ENCODE measurements around the gene GNA15. TPM values are rescaled to one million over a fixed set of nuclear protein-coding genes. Genes with fewer than 3 reads are reported as not detected.
A peak's percentile ranks its signal among the peaks of the same experiment; 100 is the strongest.
"Not testable (repeated sequence)": the region's sequence is repeated elsewhere in the genome, so short reads cannot be mapped to it uniquely, and the experiment has no call there.

The GNA15 gene
- 1 to 10 TPM; 7.0 to 9.9 TPM for total RNA-seq
- long read RNA-seq, donor 1, partial matches to known transcripts, result 0 of 1 reads
- long read RNA-seq, donor 1, other reads (novel, unspliced or antisense), result 0 of 1 reads
- long read RNA-seq, donor 2, partial matches to known transcripts, result 0 of 3 reads
- long read RNA-seq, donor 2, other reads (novel, unspliced or antisense), result 1 of 3 reads

GRCh38 chr19:3135961-3136683 is at the start of gene GNA15:
GNA15 (plus strand) TSS chr19:3136033; CDS start chr19:3136451, 418 bp downstream.
- DNase-seq (ENCODE audit: low spot score), result no peak
- intact Hi-C loops (cut with DNase I), result no loop called here

- intact Hi-C loops (cut with DNase I), result no loop called here
- DNase-seq (ENCODE audit: low spot score), result no peak
Observed at GRCh38 chr19:3087769-3088168, 48.1 kb upstream of the GNA15 start.

GRCh38 chr19:3089299-3089855 is 46.5 kb upstream of the GNA15 start:
- intact Hi-C loops (cut with DNase I), result not testable (repeated sequence)

GRCh38 chr19:3094601-3095440 is 41.0 kb upstream of the GNA15 start:
- no peak for DNase-seq (ENCODE audit: low spot score)
- intact Hi-C loops (cut with DNase I), result no loop called here

More at GRCh38 chr19:3089299-3089855, 46.5 kb upstream of the GNA15 start:
- not testable (repeated sequence) for DNase-seq (ENCODE audit: low spot score)

- DNase-seq (ENCODE audit: low spot score), result no peak
- intact Hi-C loops (cut with DNase I), result no loop called here
Observed at GRCh38 chr19:3095441-3096191, 40.2 kb upstream of the GNA15 start.

GRCh38 chr19:3096267-3096901 is 39.4 kb upstream of the GNA15 start:
- intact Hi-C loops (cut with DNase I), result no loop called here
- no peak for DNase-seq (ENCODE audit: low spot score)

- intact Hi-C loops (cut with DNase I), result no loop called here
- DNase-seq (ENCODE audit: low spot score), result no peak
Observed at GRCh38 chr19:3096902-3097326, 38.9 kb upstream of the GNA15 start.

GRCh38 chr19:3097442-3097871 is 38.4 kb upstream of the GNA15 start:
- DNase-seq (ENCODE audit: low spot score), result no peak
- intact Hi-C loops (cut with DNase I), result no loop called here

- no peak for DNase-seq (ENCODE audit: low spot score)
- intact Hi-C loops (cut with DNase I), result no loop called here
Observed at GRCh38 chr19:3098141-3098514, 37.7 kb upstream of the GNA15 start.

GRCh38 chr19:3098515-3099346 is 37.1 kb upstream of the GNA15 start:
- DNase-seq (ENCODE audit: low spot score), result peak; percentile 91
- intact Hi-C loops (cut with DNase I), result no loop called here

GRCh38 chr19:3099347-3100145 is 36.3 kb upstream of the GNA15 start:
- intact Hi-C loops (cut with DNase I), result loop anchor here (10.0 kb wide), 1 partner anchor 135 kb away; no protein-coding TSS in a partner anchor
- DNase-seq (ENCODE audit: low spot score), result no peak

- intact Hi-C loops (cut with DNase I), result loop anchor here (10.0 kb wide), 1 partner anchor 136 kb away; no protein-coding TSS in a partner anchor
- DNase-seq (ENCODE audit: low spot score), result no peak
Observed at GRCh38 chr19:3100331-3100730, 35.5 kb upstream of the GNA15 start.

GRCh38 chr19:3100747-3101730 is 34.8 kb upstream of the GNA15 start:
- DNase-seq (ENCODE audit: low spot score), result no peak
- intact Hi-C loops (cut with DNase I), result loop anchor here (10.0 kb wide), 1 partner anchor 136 kb away; no protein-coding TSS in a partner anchor

- DNase-seq (ENCODE audit: low spot score), result no peak
- intact Hi-C loops (cut with DNase I), result loop anchor here (10.0 kb wide), 1 partner anchor 138 kb away; no protein-coding TSS in a partner anchor
Observed at GRCh38 chr19:3102239-3103140, 33.3 kb upstream of the GNA15 start.

GRCh38 chr19:3104708-3104983 is 31.2 kb upstream of the GNA15 start:
- intact Hi-C loops (cut with DNase I), result loop anchor here (10.0 kb wide), 1 partner anchor 140 kb away; no protein-coding TSS in a partner anchor
- no peak for DNase-seq (ENCODE audit: low spot score)

All from posterior vena cava (tissue), 2 donors.